Upper lobe of left lung (tissue), 4 donors: ENCODE data around the gene PACS2.

Experiments used
- CTCF ChIP-seq, 6 experiments: fragments of 450-650 bp in 4 of 6; fragments of 200-600 bp in 2 of 6; sonication (generic) in 2 of 6; IDR thresholded peaks; one replicate each; pipeline ENCODE4 v1.5.1; 2016 to 2019; ENCODE audit warnings: antibody characterized with exemption in 6 of 6
- EP300 ChIP-seq, 4 donors: sonication (generic); formaldehyde crosslinking; IDR thresholded peaks; one replicate each; pipeline ENCODE4 v1.5.1; 2017; ENCODE audit warnings: antibody characterized with exemption in 4 of 4, control low read depth in 2 of 4
- POLR2A ChIP-seq, 4 donors: fragments of 450-650 bp; IDR thresholded peaks; one replicate each; pipeline ENCODE4 v1.5.1; 2016 to 2017; ENCODE audit warnings: antibody characterized with exemption in 4 of 4, mild to moderate bottlenecking in 2 of 4

GRCh38 chr14:105292826-105293711 is 21.5 kb upstream of the PACS2 start:
- TF ChIP-seq POLR2A (IDR thresholded peaks at IDR 0.05) (no peak), EP300 (IDR thresholded peaks at IDR 0.05) (no peak), CTCF (IDR thresholded peaks at IDR 0.05) (no peak)
